Measurements from ENCODE around the gene PRSS38. TPM values are rescaled to one million over a fixed set of nuclear protein-coding genes. Genes with fewer than 3 reads are reported as not detected.

PRSS38 gene
- total RNA-seq, 6 donors from 2014 or later, result not detected

DNA sequence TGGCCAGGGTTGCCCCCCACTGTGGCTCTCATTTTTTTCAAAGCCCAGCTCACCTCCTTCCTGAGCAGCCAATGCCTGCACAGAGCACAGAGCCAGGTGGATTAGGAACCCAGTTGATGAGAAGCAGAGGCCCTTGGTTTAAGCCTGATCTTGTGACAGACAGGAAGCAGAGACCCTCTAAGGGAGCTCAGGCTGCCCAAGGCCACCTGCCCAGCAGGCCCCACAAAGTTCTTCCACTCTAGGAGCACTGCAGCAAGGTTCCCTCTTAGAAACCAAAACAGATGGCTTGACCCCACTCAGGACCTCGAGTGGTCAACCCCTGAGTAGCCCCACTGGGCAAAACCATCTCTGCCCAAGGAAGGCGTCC lies 25.5 kb upstream of the PRSS38 start:
- Histone ChIP-seq H3K9me3 (no peaks in the 10 kb centered on the region), H3K4me1 (peaks cover 21 to 30% (median 23%) of the 10 kb centered on the region in 4 donors), H3K36me3 (no peaks in the 10 kb centered on the region), H3K27ac (no peak overlapping the region), H3K27me3 (no peaks in the 10 kb centered on the region), H3K4me3 (no peak overlapping the region)
- 93 to 94% methylated on average over 2 of the region's 2 CpGs for WGBS, 2 donors
- DNase-seq, result no peak
- ATAC-seq (ENCODE audit: low FRiP score in 2 of 2), result no peak
- TF ChIP-seq POLR2A (IDR thresholded peaks at IDR 0.05) (no peak), POLR2AphosphoS5 (IDR thresholded peaks at IDR 0.05) (no peak), EP300 (IDR thresholded peaks at IDR 0.05) (no peak)

- WGBS, 2 donors, result 83 to 85% methylated on average over 4 of the region's 4 CpGs
- H3K9me3 ChIP-seq, result no peaks in the 10 kb centered on the region
- ATAC-seq (ENCODE audit: low FRiP score in 2 of 2) (no peak), DNase-seq (no peak)
- TF ChIP-seq EP300 (IDR thresholded peaks at IDR 0.05) (no peak), POLR2AphosphoS5 (IDR thresholded peaks at IDR 0.05) (no peak), POLR2A (IDR thresholded peaks at IDR 0.05) (no peak)
- TF ChIP-seq, protein P1, sequence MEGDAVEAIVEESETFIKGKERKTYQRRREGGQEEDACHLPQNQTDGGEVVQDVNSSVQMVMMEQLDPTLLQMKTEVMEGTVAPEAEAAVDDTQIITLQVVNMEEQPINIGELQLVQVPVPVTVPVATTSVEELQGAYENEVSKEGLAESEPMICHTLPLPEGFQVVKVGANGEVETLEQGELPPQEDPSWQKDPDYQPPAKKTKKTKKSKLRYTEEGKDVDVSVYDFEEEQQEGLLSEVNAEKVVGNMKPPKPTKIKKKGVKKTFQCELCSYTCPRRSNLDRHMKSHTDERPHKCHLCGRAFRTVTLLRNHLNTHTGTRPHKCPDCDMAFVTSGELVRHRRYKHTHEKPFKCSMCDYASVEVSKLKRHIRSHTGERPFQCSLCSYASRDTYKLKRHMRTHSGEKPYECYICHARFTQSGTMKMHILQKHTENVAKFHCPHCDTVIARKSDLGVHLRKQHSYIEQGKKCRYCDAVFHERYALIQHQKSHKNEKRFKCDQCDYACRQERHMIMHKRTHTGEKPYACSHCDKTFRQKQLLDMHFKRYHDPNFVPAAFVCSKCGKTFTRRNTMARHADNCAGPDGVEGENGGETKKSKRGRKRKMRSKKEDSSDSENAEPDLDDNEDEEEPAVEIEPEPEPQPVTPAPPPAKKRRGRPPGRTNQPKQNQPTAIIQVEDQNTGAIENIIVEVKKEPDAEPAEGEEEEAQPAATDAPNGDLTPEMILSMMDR (IDR thresholded peaks at IDR 0.05), result no peak
- peaks cover 21 to 30% (median 23%) of the 10 kb centered on the region in 4 donors for H3K4me1 ChIP-seq
- no peaks in the 10 kb centered on the region for H3K27me3 ChIP-seq
- no peak overlapping the region for H3K27ac ChIP-seq
- no peak overlapping the region for H3K4me3 ChIP-seq
- no peaks in the 10 kb centered on the region for H3K36me3 ChIP-seq
Observed at GRCh38 chr1:227790868-227791267, 24.6 kb upstream of the PRSS38 start.

- no peak overlapping the region for H3K27ac ChIP-seq
Observed at GRCh38 chr1:227791425-227792143, 23.9 kb upstream of the PRSS38 start.

GRCh38 chr1:227792216-227793078 lies 23.0 kb upstream of the PRSS38 start:
- 80 to 90% methylated on average over 10 to 19 of the region's 19 CpGs for WGBS, 2 donors

More at GRCh38 chr1:227791425-227792143, 23.9 kb upstream of the PRSS38 start:
- H3K9me3 ChIP-seq, result no peaks in the 10 kb centered on the region
- 91% methylated on average over 6 of the region's 6 CpGs for WGBS, 2 donors
- H3K36me3 ChIP-seq, result no peaks in the 10 kb centered on the region
- no peaks in the 10 kb centered on the region for H3K27me3 ChIP-seq
- peaks cover 16 to 24% (median 18%) of the 10 kb centered on the region in 4 donors for H3K4me1 ChIP-seq
- TF ChIP-seq EP300 (IDR thresholded peaks at IDR 0.05) (no peak), POLR2A (IDR thresholded peaks at IDR 0.05) (no peak), POLR2AphosphoS5 (IDR thresholded peaks at IDR 0.05) (no peak)
- TF ChIP-seq, protein P1 (IDR thresholded peaks at IDR 0.05), result no peak
- no peak overlapping the region for H3K4me3 ChIP-seq
- ATAC-seq (ENCODE audit: low FRiP score in 2 of 2), result no peak
- no peak for DNase-seq

GRCh38 chr1:227793079-227793947 lies 22.2 kb upstream of the PRSS38 start:
- Histone ChIP-seq H3K27ac (no peak overlapping the region), H3K4me1 (peaks cover 5 to 8% (median 7%) of the 10 kb centered on the region in 4 donors), H3K27me3 (no peaks in the 10 kb centered on the region), H3K36me3 (no peaks in the 10 kb centered on the region), H3K9me3 (no peaks in the 10 kb centered on the region), H3K4me3 (no peak overlapping the region)
- ATAC-seq (ENCODE audit: low FRiP score in 2 of 2) (no peak), DNase-seq (peak in 1 of 2 donors; percentile 27)
- TF ChIP-seq EP300 (IDR thresholded peaks at IDR 0.05) (no peak), POLR2AphosphoS5 (IDR thresholded peaks at IDR 0.05) (no peak), POLR2A (IDR thresholded peaks at IDR 0.05) (no peak)
- TF ChIP-seq, protein P1 (IDR thresholded peaks at IDR 0.05), result no peak
- WGBS, 2 donors, result 80 to 81% methylated on average over 2 to 8 of the region's 10 CpGs

More at GRCh38 chr1:227792216-227793078, 23.0 kb upstream of the PRSS38 start:
- no peak overlapping the region for H3K27ac ChIP-seq
- DNase-seq (no peak), ATAC-seq (ENCODE audit: low FRiP score in 2 of 2) (no peak)
- H3K4me1 ChIP-seq, result peaks cover 7 to 15% (median 9%) of the 10 kb centered on the region in 4 donors
- TF ChIP-seq EP300 (IDR thresholded peaks at IDR 0.05) (no peak), POLR2AphosphoS5 (IDR thresholded peaks at IDR 0.05) (no peak)
- H3K36me3 ChIP-seq, result no peaks in the 10 kb centered on the region
- H3K9me3 ChIP-seq, result no peaks in the 10 kb centered on the region
- H3K4me3 ChIP-seq, result no peak overlapping the region
- no peaks in the 10 kb centered on the region for H3K27me3 ChIP-seq
